HG02981 (cell line): Measurements from ENCODE around the gene HLA-G.
"Not testable (repeated sequence)": the region's sequence is repeated elsewhere in the genome, so short reads cannot be mapped to it uniquely, and the experiment has no call there.

Experiments
- ATAC-seq: cut with Tn5 transposase; IDR thresholded peaks from one replicate; pipeline ENCODE4 v1.9.1; 2021; ENCODE audit warnings: mild to moderate bottlenecking, moderate library complexity; ENCODE audit not compliant: unreplicated experiment

Gene HLA-G

GRCh38 chr6:29864037-29864810, 36.6 kb downstream of the HLA-G start:
- ATAC-seq = no peak

GRCh38 chr6:29865631-29866030, 38.0 kb downstream of the HLA-G start:
- no peak for ATAC-seq

GRCh38 chr6:29870104-29870503, 42.5 kb downstream of the HLA-G start:
- no peak for ATAC-seq

GRCh38 chr6:29872791-29873190, 45.2 kb downstream of the HLA-G start:
- ATAC-seq = no peak

- no peak for ATAC-seq
These were observed 47.6 kb downstream of the HLA-G start for GRCh38 chr6:29875257-29875656.

GRCh38 chr6:29875734-29876133, 48.1 kb downstream of the HLA-G start:
- ATAC-seq = not testable (repeated sequence)
